D721Med (cell line): Measurements from ENCODE around the gene C16orf54.
"Not testable (repeated sequence)": the region's sequence is repeated elsewhere in the genome, so short reads cannot be mapped to it uniquely, and the experiment has no call there.

Experiments used
- DNase-seq: peaks from one replicate; pipeline ENCODE4 v3.0.0; 2011; ENCODE audit warnings: low spot score; ENCODE audit not compliant: insufficient read length
- FAIRE-seq: peaks from 2 replicates; lab custom pipeline; 2011; peaks lifted over from hg19 to GRCh38; lab: Jason Lieb, UNC
- TF ChIP-seq, protein P1 (sequence below): IDR thresholded peaks from 2 replicates; pipeline ENCODE4 v1.5.1; 2012; ENCODE audit warnings: mild to moderate bottlenecking, control low read depth; ENCODE audit not compliant: insufficient read depth; ENCODE audit errors: missing control alignments

The C16orf54 gene

DNA sequence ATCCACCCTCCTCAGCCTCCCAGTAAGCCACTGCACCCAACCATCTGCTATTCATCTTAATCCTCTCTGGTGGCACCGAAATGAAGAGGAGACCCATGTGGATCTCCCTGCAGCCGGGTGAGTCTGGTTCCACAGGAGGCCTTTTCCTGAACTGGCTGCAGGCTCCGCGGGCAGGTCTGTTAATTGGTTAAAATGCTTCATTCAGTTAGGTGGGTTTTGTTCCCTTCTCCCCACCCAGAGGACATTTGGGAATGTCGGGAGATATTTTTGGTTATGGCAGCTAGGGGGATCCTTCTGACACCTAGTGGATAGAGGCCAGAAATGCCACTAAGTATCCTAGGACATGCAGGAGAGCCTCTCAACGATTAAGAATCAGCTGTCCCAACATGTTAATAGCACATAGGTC is 16.7 kb downstream of the C16orf54 start:
- DNase-seq = peak; percentile 45
- TF ChIP-seq, protein P1, sequence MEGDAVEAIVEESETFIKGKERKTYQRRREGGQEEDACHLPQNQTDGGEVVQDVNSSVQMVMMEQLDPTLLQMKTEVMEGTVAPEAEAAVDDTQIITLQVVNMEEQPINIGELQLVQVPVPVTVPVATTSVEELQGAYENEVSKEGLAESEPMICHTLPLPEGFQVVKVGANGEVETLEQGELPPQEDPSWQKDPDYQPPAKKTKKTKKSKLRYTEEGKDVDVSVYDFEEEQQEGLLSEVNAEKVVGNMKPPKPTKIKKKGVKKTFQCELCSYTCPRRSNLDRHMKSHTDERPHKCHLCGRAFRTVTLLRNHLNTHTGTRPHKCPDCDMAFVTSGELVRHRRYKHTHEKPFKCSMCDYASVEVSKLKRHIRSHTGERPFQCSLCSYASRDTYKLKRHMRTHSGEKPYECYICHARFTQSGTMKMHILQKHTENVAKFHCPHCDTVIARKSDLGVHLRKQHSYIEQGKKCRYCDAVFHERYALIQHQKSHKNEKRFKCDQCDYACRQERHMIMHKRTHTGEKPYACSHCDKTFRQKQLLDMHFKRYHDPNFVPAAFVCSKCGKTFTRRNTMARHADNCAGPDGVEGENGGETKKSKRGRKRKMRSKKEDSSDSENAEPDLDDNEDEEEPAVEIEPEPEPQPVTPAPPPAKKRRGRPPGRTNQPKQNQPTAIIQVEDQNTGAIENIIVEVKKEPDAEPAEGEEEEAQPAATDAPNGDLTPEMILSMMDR = peak; percentile 73
- no peak for FAIRE-seq

DNA sequence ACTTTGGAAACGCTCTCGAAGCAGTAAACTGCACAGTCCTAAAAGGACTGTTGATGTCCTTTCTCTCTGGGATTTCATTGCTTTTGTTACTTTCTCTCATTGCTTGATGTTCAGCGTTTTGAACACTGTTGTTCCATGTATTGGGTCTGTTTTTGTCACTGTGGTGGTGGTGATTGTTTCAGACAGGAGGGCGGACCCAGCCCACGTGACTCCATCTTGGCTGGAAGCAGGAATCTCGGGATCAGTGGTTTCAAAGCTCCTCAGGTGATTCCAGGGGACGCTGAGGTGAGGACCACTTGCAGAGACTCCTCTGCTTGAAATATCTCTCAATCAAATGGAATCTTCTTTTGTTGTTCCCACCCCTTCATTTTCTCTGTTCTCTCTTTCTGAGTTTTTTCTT is 18.3 kb downstream of the C16orf54 start:
- TF ChIP-seq, protein P1 = no peak
- DNase-seq (no peak), FAIRE-seq (no peak)

DNA sequence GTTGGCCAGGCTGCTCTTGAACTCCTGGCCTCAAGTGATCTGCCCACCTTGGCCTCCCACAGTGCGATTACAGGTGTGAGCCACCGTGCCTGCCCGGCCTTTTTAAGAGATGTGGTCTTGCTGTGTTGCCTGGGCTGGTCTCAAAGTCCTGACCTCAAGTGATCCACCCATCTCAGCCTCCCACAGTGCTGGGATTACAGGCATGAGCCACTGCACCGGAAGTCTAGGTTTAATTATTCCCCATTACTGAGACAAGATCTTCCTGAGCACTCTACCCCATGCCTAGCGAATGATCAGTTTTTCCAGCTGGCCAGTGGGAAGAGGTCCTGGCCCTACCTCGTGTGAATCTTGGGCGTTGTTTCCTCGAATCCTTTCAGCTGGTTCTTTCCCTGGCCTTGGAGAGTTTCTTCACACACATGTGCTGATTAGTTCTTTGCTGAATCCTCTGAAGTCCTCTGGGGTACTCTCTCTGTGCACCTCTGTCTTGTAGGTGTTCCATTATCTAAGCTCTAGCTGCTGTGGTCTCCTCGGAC is 18.9 kb downstream of the C16orf54 start:
- FAIRE-seq (no peak), DNase-seq (no peak)
- TF ChIP-seq, protein P1 = no peak

DNA sequence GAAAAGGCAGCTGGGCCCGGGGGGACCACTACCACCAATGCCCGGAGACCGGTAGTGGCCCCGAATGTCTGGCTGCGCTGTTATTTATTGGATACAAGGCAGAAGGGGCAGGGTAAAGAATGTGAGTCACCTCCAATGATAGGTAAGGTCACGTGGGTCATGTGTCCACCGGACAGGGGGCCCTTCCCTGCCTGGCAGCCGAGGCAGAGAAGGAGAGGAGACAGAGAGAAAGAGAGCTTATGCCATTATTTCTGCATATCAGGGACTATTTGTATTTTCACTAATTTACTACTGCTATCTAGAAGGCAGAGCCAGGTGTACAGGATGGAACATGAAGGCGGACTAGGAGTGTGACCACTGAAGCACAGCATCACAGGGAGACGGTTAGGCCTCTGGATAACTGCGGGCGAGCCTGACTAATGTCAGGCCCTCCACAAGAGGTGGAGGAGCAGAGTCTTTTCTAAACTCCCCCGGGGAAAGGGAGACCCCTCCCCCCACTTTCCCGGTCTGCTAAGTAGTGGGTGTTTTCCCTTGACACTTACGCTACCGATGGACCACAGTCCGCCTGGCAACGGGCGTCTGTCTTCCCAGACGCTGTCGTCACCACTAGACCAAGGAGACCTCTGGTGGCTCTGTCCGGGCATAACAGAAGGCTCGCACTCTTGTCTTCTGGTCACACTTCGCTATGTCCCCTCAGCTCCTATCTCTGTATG is 24.5 kb downstream of the C16orf54 start:
- DNase-seq, FAIRE-seq: not testable (repeated sequence)
- TF ChIP-seq, protein P1 = peak; percentile 70

DNA sequence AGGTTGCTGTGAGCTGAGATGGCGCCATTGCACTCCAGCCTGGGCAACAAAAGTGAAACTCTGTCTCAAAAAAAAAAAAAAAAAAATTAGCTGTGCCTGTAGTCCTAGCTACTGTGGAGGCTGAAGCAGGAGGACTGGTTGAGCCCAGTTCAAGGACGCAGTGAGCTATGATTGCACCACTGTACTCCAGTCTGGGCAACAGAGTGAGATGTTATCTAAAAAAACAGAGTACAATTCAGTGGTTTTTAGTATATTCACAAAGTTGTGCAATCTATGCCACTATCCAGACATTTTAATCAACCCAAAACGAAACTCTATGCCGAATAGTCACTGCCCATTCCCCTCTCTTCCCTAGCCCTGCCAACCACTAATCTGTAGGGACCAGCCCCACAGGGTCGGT is 25.1 kb downstream of the C16orf54 start:
- FAIRE-seq (no peak), DNase-seq (no peak)
- TF ChIP-seq, protein P1 = no peak

DNA sequence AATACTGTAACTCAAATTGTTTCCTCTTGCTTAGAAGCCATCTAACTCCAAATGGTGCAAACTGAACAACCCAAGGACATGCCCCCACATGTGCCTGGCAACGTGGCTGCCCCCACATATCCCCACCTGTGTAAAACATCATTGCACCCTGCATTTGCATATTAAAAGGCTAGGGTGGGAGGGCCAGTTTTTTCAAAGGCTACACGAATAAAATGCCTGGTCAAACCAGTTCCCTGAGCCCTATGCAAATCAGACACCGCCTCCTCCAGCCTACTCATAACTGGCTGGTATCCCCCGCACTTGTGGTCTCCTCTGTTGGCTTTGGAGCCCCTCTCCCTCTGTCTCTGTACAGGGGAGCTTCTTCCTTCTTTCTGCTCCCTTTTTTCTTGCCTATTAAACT is 26.7 kb downstream of the C16orf54 start:
- no peak for FAIRE-seq
- DNase-seq = no peak
- TF ChIP-seq, protein P1 = no peak

DNA sequence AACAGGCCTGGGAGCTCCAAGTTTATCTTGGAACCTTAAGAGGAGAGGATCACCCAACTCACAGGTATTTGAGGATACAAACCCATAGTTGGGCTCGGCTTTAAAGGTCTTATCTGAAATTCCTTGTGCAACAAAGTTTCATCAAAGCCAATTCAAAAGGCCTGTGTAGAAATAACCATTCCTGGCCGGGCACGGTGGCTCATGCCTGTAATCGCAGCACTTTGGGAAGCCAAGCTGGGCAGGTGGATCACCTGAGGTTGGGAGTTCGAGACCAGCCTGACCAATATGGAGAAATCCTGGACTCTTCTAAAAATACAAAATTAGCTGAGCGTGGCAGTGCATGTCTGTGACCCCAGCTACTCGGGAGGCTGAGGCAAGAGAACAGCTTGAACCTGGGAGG is 28.7 kb downstream of the C16orf54 start:
- TF ChIP-seq, protein P1 = no peak
- FAIRE-seq (no peak), DNase-seq (no peak)
